Lower leg skin (tissue), 4 donors: ENCODE measurements around the gene MTSS2. TPM values are rescaled to one million over a fixed set of nuclear protein-coding genes. Genes with fewer than 3 reads are reported as not detected.

ENCODE experiments used
- DNase-seq, 2 donors: peaks; one replicate each; pipeline ENCODE4 v3.0.0-alpha.2; 2019; ENCODE audit warnings: low spot score in 2 of 2
- H3K4me3 ChIP-seq: fragments of 200-600 bp; sonication (generic); 2 replicates; pipeline ENCODE4 v1.5.1; 2017; ENCODE audit warnings: mild to moderate bottlenecking, low read depth; ENCODE audit not compliant: poor library complexity, severe bottlenecking
- CTCF ChIP-seq, 3 donors: fragments of 450-650 bp; IDR thresholded peaks; one replicate each; pipeline ENCODE4 v1.5.1; 2016; ENCODE audit warnings: antibody characterized with exemption in 3 of 3, mild to moderate bottlenecking in 3 of 3, moderate library complexity in 2 of 3
- POLR2A ChIP-seq, 2 donors: fragments of 450-650 bp; IDR thresholded peaks; one replicate each; pipeline ENCODE4 v1.6.1; 2016 to 2017; ENCODE audit warnings: antibody characterized with exemption in 2 of 2, mild to moderate bottlenecking in 1 of 2, moderate library complexity in 1 of 2
- WGBS, 2 donors: methylation state at CpG; one replicate each; pipeline ENCODE4 v1.1.5; 2018; 5-methylcytosine and 5-hydroxymethylcytosine counted together
- intact Hi-C: fragments of 100-400 bp; cut with DNase I; formaldehyde crosslinking; loops from one replicate; pipeline ENCODE4 v1.15.0; 2023; ENCODE audit warnings: low total_unique reads
- total RNA-seq, 4 donors: library from RNA; depleted of rRNA; stranded (reverse); fragments of >200 nt; gene quantifications; one replicate each; pipeline ENCODE4 v1.1.0, GENCODE V29; 2016

MTSS2 gene
- total RNA-seq, 4 donors from 2014 or later = 18.4 to 55.5 (median 25.2) TPM

GRCh38 chr16:70701036-70701435 lies 15.2 kb upstream of the MTSS2 start:
- intact Hi-C loops = no loop called here
- no peak for DNase-seq
- TF ChIP-seq POLR2A (IDR thresholded peaks at IDR 0.05) = no peak
- TF ChIP-seq CTCF (IDR thresholded peaks at IDR 0.05) = no peak
- no peak overlapping the region for H3K4me3 ChIP-seq
- WGBS, 2 donors = 75 to 79% methylated on average over 3 of the region's 3 CpGs

GRCh38 chr16:70700101-70701020 lies 14.5 kb upstream of the MTSS2 start:
- TF ChIP-seq CTCF (IDR thresholded peaks at IDR 0.05) (no peak), POLR2A (IDR thresholded peaks at IDR 0.05) (no peak)
- DNase-seq = no peak
- intact Hi-C loops = no loop called here
- 46 to 59% methylated on average over 23 to 29 of the region's 30 CpGs for WGBS, 2 donors
- no peak overlapping the region for H3K4me3 ChIP-seq

GRCh38 chr16:70699696-70700095 lies 13.8 kb upstream of the MTSS2 start:
- 50 to 65% methylated on average over 15 to 17 of the region's 17 CpGs for WGBS, 2 donors

GRCh38 chr16:70698901-70699300 lies 13.0 kb upstream of the MTSS2 start:
- no peak for TF ChIP-seq POLR2A (IDR thresholded peaks at IDR 0.05)
- TF ChIP-seq CTCF (IDR thresholded peaks at IDR 0.05) = no peak
- intact Hi-C loops = no loop called here
- H3K4me3 ChIP-seq = no peak overlapping the region
- 62 to 75% methylated on average over 10 of the region's 10 CpGs for WGBS, 2 donors
- DNase-seq = no peak

More at GRCh38 chr16:70699696-70700095, 13.8 kb upstream of the MTSS2 start:
- TF ChIP-seq POLR2A (IDR thresholded peaks at IDR 0.05) = no peak
- no peak for TF ChIP-seq CTCF (IDR thresholded peaks at IDR 0.05)
- intact Hi-C loops = no loop called here
- no peak for DNase-seq
- H3K4me3 ChIP-seq = no peak overlapping the region

- no peak for TF ChIP-seq CTCF (IDR thresholded peaks at IDR 0.05)
- no peak for TF ChIP-seq POLR2A (IDR thresholded peaks at IDR 0.05)
- H3K4me3 ChIP-seq = no peak overlapping the region
- 45 to 59% methylated on average over 14 of the region's 14 CpGs for WGBS, 2 donors
- intact Hi-C loops = no loop called here
- DNase-seq = no peak
These were observed 11.8 kb upstream of the MTSS2 start for GRCh38 chr16:70697594-70698170.
